A549 treated with CORT108297 at 1 μM for 4 hours (cell line): ENCODE results near the gene CDK6. TPM values are rescaled to one million over a fixed set of nuclear protein-coding genes. Genes with fewer than 3 reads are reported as not detected.

ENCODE experiments used
- total RNA-seq: library from RNA; stranded (reverse); fragments of 200-300 nt; extraction: Qiagen RNA extraction; gene quantifications from 5 replicates; pipeline ENCODE4 v1.2.3, GENCODE V29; 2022

Gene CDK6
- total RNA-seq: 14.1 to 19.5 TPM (median 16.3 TPM) in 5 replicates

DNA sequence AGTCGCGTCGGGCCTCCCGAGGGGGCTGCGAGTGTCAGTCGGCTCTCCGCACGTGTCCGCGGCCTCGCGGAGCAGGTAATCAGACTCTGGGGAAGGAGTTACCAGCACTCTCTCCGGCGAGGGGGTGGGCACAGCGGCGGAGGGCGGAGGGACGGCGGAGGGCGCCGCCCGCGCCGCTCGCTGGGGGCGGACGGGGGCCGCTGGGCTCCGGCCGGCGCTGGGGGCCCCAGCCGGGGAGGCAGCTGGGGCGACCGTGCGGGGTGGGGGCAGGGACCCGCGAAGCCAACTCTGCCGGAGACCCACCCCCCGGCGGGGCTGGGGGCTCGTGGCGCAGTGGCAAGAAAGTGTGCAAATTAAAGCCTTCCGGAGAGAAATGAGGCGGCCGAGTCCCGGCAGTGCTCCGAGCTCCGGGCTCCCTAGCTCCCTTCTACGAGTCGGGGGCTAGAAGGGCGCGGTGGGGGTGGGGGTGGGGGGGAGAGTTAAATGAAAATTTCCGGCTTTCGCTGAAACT, at the start of gene CDK6:
Gene CDK6 (minus strand): TSS at position 85 of the 511 bp plus-strand sequence. CDS start 3,250 bp downstream, outside the sequence.

Other genes with a start within 250 kb of the CDK6 start
- 24.2 to 30.6 TPM (median 25.9 TPM) in 5 replicates for gene FAM133B, start 246.2 kb downstream of the CDK6 start, total RNA-seq